PFSK-1 (cell line): ENCODE measurements around the gene TAL1.

Source experiments
- POLR2AphosphoS5 ChIP-seq: IDR thresholded peaks from 2 replicates; pipeline ENCODE4 v1.6.1; 2012; ENCODE audit warnings: low read depth, mild to moderate bottlenecking, control low read depth, low read length, moderate library complexity
- SIN3A ChIP-seq: IDR thresholded peaks from 2 replicates; pipeline ENCODE4 v1.6.1; 2012; ENCODE audit warnings: mild to moderate bottlenecking, low read length, moderate library complexity, borderline replicate concordance; ENCODE audit not compliant: insufficient read depth
- TAF1 ChIP-seq: IDR thresholded peaks from 2 replicates; pipeline ENCODE4 v1.6.1; 2012; ENCODE audit warnings: low read length, control low read depth, borderline replicate concordance; ENCODE audit not compliant: insufficient read depth

- TF ChIP-seq SIN3A (no peak), POLR2AphosphoS5 (no peak), TAF1 (no peak)
These were observed 22.9 kb downstream of the TAL1 start for GRCh38 chr1:47209091-47209490.
